ENCODE data around the gene RAB1B.

Gene RAB1B

DNA sequence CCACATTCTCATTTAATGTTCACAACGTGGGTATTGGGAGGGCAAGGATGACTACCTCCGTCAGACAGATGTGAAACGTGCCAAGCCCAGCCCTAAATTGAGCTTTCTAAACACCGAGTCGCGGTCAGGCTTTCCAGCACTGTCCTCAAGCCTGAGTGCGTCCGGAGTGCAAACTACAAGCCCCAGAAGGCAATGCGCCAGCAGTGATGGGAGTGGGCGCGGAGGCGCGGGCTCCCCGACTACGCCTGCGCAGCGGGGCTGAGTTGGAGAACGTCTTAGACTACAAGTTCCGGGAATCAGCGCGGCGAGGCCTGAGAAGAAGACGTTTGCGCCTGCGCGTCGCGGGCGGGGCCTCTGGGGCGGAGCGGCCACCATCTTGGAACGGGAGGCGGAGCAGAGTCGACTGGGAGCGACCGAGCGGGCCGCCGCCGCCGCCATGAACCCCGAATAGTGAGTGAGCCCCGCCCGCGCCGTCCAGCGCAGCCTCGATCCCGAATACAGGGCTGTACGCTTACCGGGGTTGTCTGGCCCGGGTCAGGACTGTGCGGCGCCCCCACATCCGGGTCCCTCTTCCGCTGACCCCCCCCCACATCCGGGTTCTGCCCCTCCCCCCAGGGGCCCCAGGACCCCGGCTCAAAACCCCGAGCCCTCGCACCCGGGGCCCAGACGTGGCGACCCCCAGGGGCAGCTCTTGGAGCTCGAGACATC lies at the start of gene RAB1B:
TSS of gene RAB1B (plus strand) at position 396 of the 708 bp plus-strand sequence. CDS start at position 437, 41 bp downstream.
- in situ Hi-C loops (cut with HindIII; ENCODE audit: low pct_unique_long_range_greater_than_20kb, low sequenced_read_pairs), result no loop called here
- no peak for TF ChIP-seq JUND (IDR thresholded peaks at IDR 0.05; ENCODE audit: low read depth)
- DNase-seq (ENCODE audit: low read depth in 1 of 2, low spot score in 1 of 2), result peak; percentile 97 to 100

DNA sequence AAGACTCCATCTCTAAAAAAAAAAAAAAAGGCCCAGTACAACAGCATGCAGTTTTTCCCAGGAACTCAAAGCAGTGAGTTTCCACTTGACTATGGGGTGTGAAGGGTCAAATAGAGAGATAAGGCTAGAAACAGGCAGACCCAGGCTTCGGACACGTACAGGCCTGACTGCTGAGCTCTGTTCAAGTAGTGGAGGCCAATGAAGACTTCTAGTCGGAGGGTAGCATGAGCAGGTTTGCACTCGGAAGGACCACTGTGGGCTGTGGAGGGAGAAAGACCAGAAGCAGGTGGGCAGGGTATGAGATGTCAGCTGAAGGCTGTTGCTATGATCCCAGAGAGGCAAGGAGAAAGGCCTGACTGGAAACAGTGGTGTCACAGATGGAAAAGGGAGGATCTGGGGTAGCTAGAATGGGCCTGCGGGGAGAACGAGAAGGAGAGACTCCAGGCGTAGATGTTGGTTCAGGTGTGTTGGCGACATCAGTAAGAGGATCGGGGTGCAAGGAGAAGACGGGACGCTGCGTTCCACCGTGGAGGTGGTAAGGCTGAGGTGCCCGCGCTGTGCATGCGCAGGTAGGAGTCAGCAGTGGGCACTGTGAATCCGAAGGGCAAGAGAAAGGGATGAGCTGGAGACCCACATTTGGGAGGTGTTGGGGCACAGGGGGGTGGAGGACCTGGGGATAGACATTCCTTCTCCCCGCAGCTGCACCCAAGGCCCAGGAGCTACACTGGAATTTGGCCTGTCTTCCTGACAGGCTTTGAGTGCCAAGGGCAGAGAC lies 49.4 kb upstream of the RAB1B start:
- no peak for TF ChIP-seq JUND (IDR thresholded peaks at IDR 0.05; ENCODE audit: low read depth)
- in situ Hi-C loops (cut with HindIII; ENCODE audit: low pct_unique_long_range_greater_than_20kb, low sequenced_read_pairs), result no loop called here

GRCh38 chr11:66219846-66220565 lies 48.4 kb upstream of the RAB1B start:
- TF ChIP-seq JUND (IDR thresholded peaks at IDR 0.05; ENCODE audit: low read depth), result no peak
- in situ Hi-C loops (cut with HindIII; ENCODE audit: low pct_unique_long_range_greater_than_20kb, low sequenced_read_pairs), result no loop called here
- DNase-seq (ENCODE audit: low read depth in 1 of 2, low spot score in 1 of 2), result no peak

More for the DNA sequence above, 49.4 kb upstream of the RAB1B start:
- DNase-seq (ENCODE audit: low read depth in 1 of 2, low spot score in 1 of 2), result no peak

GRCh38 chr11:66220566-66220935 lies 47.9 kb upstream of the RAB1B start:
- DNase-seq (ENCODE audit: low read depth in 1 of 2, low spot score in 1 of 2), result no peak
- in situ Hi-C loops (cut with HindIII; ENCODE audit: low pct_unique_long_range_greater_than_20kb, low sequenced_read_pairs), result no loop called here

GRCh38 chr11:66221012-66221411 lies 47.4 kb upstream of the RAB1B start:
- in situ Hi-C loops (cut with HindIII; ENCODE audit: low pct_unique_long_range_greater_than_20kb, low sequenced_read_pairs), result no loop called here
- DNase-seq (ENCODE audit: low read depth in 1 of 2, low spot score in 1 of 2), result no peak
- no peak for TF ChIP-seq JUND (IDR thresholded peaks at IDR 0.05; ENCODE audit: low read depth)

More at GRCh38 chr11:66220566-66220935, 47.9 kb upstream of the RAB1B start:
- TF ChIP-seq JUND (IDR thresholded peaks at IDR 0.05; ENCODE audit: low read depth), result no peak

DNA sequence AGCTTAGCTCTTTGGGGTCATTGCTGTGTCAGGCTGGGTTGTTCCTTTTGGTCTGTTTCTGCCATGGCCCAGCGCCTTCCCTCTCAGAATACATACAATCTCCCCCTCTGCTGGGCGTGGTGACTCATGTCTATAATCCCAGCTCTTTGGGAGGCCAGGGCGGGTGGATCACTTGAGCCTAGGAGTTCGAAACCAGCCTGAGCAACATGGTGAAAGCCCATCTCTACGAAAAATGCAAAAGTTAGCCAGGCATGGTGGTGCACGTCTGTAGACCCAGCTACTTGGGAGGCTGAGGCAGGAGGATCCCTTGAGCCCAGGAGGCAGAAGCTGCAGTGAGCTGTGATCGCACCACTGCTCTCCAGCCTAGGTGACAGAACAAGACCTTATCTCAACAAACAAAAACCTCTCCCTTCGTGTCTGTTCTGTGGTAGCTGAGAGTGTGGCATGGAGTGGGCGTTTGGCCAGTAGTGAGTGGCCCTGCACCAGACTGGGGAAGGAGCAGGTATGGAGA lies 46.7 kb upstream of the RAB1B start:
- no peak for TF ChIP-seq JUND (IDR thresholded peaks at IDR 0.05; ENCODE audit: low read depth)
- DNase-seq (ENCODE audit: low read depth in 1 of 2, low spot score in 1 of 2), result no peak
- in situ Hi-C loops (cut with HindIII; ENCODE audit: low pct_unique_long_range_greater_than_20kb, low sequenced_read_pairs), result no loop called here

- in situ Hi-C loops (cut with HindIII; ENCODE audit: low pct_unique_long_range_greater_than_20kb, low sequenced_read_pairs), result no loop called here
- peak; percentile 82 to 96 for DNase-seq (ENCODE audit: low read depth in 1 of 2, low spot score in 1 of 2)
- TF ChIP-seq JUND (IDR thresholded peaks at IDR 0.05; ENCODE audit: low read depth), result no peak
Observed at GRCh38 chr11:66222358-66223149, 45.9 kb upstream of the RAB1B start.

DNA sequence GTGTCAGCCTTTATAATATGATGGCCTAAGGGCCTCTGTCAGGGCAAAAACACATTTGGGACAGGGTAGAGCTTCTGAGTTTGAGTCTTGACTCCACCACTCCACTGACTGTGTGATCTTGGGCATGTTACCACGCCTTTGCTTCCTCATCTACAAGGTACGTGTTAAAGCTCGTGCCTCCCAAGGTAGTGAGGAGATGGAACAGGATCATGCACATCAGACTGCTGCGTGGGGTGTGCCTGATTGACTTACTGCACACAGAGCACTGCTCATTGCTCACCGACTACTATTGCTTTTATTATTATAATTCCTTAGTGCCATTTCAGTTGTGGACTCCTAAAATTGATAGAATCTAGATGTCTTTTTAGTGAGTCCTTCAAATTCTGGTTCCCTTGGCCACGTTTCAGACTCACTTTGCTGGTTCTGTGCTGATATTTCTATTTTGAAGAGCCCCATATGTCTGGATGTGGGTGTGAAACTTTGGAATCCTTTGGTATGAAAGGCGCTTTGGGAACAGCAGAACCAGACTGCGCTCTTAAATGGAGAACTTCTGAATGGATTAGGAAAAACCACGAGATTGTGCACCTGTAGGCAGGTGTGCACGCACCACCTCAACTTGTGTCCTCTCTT lies 44.1 kb upstream of the RAB1B start:
- no peak for DNase-seq (ENCODE audit: low read depth in 1 of 2, low spot score in 1 of 2)
- in situ Hi-C loops (cut with HindIII; ENCODE audit: low pct_unique_long_range_greater_than_20kb, low sequenced_read_pairs), result no loop called here
- no peak for TF ChIP-seq JUND (IDR thresholded peaks at IDR 0.05; ENCODE audit: low read depth)

- no peak for TF ChIP-seq JUND (IDR thresholded peaks at IDR 0.05; ENCODE audit: low read depth)
- in situ Hi-C loops (cut with HindIII; ENCODE audit: low pct_unique_long_range_greater_than_20kb, low sequenced_read_pairs), result no loop called here
- DNase-seq (ENCODE audit: low read depth in 1 of 2, low spot score in 1 of 2), result no peak
Observed at GRCh38 chr11:66225066-66225465, 43.4 kb upstream of the RAB1B start.

- TF ChIP-seq JUND (IDR thresholded peaks at IDR 0.05; ENCODE audit: low read depth), result no peak
- DNase-seq (ENCODE audit: low read depth in 1 of 2, low spot score in 1 of 2), result no peak
- in situ Hi-C loops (cut with HindIII; ENCODE audit: low pct_unique_long_range_greater_than_20kb, low sequenced_read_pairs), result no loop called here
Observed at GRCh38 chr11:66226101-66226500, 42.3 kb upstream of the RAB1B start.

DNA sequence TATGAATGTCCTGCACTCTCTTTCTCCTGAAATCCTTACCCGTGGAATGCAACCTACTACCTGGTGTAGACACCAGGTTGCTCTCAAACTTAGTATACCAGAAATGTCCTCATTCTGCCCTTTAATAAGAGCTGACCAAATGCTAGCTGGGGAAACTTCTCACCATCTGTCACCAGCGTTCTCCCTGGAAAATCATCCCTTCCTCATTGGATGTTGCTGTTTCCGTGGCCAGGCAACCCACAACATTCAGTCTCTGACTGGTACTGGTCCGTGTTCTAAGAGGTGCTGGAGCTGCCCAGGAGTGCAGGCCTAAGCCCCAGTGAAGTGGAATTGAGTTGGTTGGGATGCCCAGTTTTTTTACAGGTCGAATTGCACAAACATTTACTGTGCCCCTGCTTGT lies 40.7 kb upstream of the RAB1B start:
- no peak for DNase-seq (ENCODE audit: low read depth in 1 of 2, low spot score in 1 of 2)
- TF ChIP-seq JUND (IDR thresholded peaks at IDR 0.05; ENCODE audit: low read depth), result no peak
- in situ Hi-C loops (cut with HindIII; ENCODE audit: low pct_unique_long_range_greater_than_20kb, low sequenced_read_pairs), result no loop called here
